ENCODE data around the gene SLC25A40.
"Not testable (repeated sequence)": the region's sequence is repeated elsewhere in the genome, so short reads cannot be mapped to it uniquely, and the experiment has no call there.

The SLC25A40 gene

GRCh38 chr7:87870471-87870870 is 5.7 kb downstream of the SLC25A40 start:
- DNase-seq = no peak

DNA sequence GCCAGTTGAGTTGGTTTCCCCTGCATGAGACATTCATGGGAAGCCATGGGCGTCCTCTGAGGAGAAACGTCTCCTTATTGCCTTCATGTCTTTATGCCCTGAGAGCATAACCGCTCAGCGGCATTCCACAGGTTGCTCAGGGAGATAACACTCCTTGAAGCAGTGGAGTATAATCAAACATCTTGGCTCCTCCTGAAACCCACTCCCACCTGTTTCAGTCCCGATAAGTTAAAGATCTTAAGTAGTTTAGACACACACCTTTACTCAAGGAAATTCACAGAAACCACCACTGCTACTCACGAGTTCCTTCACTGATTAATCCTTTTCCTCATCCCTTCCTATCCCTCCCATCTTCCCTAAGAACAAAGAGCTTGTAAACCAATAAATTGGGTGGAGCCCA is 9.6 kb downstream of the SLC25A40 start:
- DNase-seq = not testable (repeated sequence)

- DNase-seq = no peak
These were observed 10.1 kb downstream of the SLC25A40 start for GRCh38 chr7:87866089-87866488.

DNA sequence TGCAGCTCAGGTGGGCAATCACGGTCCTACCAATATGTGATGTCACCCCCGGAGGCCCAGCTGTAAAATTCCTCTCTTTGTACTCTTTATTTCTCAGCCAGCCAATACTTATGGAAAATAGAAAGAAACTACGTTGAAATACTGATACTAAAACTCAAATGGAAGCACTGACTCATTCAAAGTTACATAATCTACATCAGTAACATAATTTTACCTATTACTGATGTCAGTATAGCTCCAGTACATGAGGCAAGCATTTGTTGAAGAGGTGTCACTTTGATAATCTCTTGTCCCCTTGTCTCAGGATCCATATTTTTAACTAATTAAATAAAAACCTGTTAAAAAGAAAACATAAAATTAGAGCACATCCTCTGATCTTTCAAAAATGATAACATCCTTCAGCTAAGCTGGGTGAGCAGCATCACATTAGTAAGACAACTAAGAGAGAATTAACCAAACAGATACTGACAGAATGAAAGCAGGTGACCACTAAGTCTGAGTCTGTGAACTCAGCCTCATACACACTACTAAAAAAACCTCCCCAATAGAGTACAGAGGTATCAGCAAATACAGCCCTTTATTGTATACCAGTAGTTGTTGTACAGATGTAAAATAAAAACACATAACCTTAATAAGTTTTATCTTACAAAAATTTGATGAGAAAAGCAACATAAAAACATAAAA is 17.6 kb downstream of the SLC25A40 start:
- DNase-seq = peak; percentile 27

- no peak for DNase-seq
These were observed 22.8 kb downstream of the SLC25A40 start for GRCh38 chr7:87853237-87853864.

DNA sequence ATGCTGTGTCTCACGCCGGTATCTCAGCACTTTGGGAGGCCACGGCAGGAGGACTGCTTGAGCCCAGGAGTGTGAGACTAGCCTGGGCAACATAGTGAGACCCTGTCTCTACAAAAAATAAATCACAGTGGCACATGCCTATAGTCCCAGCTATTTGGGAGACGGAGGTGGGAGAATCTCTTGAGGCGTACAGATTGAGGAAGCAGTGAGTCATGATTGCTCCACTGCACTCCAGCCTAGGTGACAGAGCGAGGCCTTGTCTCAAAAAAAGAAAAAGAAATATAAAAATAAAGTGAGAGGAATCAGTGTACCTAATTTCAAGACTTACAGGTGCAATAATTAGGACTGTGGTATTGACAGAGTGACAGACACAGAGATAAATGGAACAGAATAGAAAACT is 23.9 kb downstream of the SLC25A40 start:
- DNase-seq = no peak

DNA sequence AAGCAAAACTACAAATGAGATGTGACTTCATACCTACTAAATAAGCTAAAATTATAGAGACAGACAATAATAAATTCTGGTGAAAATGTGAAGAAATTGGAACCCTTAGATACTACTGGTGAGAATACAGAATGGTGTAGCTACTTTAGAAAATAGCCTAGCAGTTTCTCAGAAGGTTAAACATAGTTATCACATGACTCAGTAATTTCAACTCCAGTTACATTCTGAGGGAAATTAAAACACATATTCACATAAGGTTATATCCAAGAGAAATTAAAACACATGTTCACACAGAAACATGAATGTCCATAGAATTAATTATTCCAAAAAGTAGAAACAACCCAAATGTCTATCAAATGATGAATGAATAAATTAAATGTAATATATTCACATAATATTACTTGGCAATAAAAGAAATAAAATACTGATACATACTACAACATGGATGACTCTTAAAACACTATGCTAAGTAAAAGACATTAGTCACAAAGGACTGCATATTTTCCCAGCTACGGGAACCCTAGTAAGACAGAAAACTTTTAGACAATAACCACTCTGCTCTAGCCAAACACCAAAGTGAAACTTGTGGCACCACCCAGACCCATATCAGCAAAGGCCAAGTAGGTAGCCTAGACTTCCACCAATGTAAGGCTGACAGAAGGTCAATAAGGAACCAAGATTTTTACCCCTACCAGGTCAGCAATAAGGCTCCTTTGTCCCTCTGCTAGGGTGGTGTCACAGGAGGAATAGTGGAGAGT is 25.1 kb downstream of the SLC25A40 start:
- DNase-seq = no peak

GRCh38 chr7:87837597-87837996 is 38.6 kb downstream of the SLC25A40 start:
- DNase-seq = no peak

DNA sequence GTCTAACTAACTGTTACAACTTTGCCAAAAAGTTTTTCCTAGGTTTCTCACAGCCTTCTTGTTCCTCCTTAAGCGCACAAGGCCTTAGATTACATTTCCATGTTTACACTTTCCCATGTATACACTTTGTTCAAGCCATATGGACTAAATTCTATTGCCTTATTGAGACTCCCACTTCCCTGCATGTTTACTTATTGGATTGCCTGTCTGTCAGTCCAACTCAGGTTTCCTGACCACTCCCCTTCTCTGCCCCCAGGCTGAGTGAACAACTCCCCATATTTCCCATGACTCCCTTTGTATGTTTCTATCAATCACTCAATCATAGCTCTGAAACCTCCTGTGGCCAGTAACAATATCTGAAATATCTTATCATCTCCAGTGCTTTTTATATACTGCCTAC is 43.0 kb downstream of the SLC25A40 start:
- DNase-seq = no peak

GRCh38 chr7:87831097-87831496 is 45.1 kb downstream of the SLC25A40 start:
- no peak for DNase-seq

- not testable (repeated sequence) for DNase-seq
These were observed 47.8 kb downstream of the SLC25A40 start for GRCh38 chr7:87828383-87828782.

DNA sequence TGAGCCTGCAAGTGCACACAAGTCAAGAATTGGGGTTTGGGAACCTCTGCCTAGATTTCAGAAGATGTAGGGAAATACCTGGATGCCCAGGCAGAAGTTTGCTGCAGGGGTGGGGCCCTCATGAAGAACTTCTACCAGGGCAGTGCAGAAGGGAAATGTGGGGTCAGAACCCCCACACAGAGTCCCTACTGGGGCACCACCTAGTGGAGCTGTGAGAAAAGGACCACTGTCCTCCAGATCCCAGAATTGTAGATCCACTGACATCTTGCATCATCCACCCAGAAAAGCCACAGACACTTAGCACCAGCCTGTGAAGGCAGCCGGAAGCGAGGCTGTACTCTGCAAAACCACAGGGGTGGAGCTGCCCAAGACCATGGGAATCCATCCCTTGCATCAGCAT is 50.8 kb downstream of the SLC25A40 start:
- DNase-seq = peak; percentile 70

DNA sequence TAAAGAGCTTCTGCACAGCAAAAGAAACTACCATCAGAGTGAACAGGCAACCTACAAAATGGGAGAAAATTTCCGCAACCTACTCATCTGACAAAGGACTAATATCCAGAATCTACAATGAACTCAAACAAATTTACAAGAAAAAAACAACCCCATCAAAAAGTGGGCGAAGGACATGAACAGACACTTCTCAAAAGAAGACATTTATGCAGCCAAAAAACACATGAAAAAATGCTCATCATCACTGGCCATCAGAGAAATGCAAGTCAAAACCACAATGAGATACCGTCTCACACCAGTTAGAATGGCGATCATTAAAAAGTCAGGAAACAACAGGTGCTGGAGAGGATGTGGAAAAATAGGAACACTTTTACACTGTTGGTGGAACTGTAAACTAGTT is 54.1 kb downstream of the SLC25A40 start:
- DNase-seq = not testable (repeated sequence)

GRCh38 chr7:87818336-87818735 is 57.8 kb downstream of the SLC25A40 start:
- DNase-seq = no peak

- peak; percentile 35 for DNase-seq
These were observed 59.8 kb downstream of the SLC25A40 start for GRCh38 chr7:87816389-87816788.

DNA sequence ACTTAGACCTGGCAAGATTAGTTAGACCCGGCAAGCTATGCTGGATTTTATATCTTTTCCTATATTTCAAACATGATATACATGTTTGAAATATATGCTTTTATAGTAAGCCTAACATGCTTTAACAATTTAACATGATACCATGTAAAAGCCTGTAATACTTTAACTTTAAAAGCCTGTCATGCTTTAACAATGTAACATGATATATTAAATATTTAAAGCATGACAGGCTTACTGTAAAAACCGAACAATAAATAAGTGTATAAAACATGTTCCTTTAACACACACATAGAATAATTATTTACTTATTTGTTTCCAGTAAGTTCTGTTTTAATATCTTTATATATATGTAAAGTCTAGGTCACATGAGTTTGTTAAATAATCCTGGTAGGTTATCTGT is 65.4 kb downstream of the SLC25A40 start:
- no peak for DNase-seq

DNA sequence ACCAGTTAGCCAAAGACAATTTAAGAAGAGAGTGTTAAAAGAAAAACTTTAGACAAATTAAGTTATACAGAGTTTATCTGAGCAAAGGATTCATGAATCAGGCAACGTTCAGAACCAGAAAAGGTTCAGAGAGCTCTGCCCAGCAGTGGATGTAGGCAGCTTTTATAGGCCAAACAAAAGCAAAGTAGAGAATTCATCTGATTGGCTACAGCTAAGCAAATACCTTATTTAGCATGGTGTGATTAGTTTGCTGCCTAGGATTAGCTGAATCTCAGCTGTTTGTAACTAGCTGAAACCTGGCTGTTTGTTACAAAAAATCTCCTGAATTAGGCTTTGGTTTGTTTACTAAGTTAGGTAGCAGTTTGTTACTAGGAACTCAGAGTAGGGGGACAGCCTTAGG is 66.0 kb downstream of the SLC25A40 start:
- DNase-seq = no peak

DNA sequence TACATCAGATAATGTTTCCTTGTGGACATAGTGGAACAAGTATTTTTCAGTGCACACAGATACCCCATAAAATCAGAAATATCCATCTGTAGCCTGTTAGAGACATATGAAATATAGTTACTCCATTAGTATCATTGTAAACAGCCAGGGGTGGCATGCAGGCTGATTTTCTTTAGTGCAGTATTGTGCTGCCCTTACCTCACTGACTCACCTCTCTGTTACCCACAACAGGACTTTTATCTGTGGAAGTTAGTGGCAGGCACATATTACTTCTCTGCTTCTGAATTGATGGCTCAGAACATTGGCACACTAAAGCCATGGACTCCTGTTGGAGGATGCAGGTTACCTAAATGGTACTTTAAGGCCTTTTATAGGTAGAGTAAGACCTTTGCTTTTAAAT is 70.0 kb downstream of the SLC25A40 start:
- no peak for DNase-seq

- DNase-seq = peak; percentile 36
These were observed 78.3 kb downstream of the SLC25A40 start for GRCh38 chr7:87797798-87798403.

- no peak for DNase-seq
These were observed 78.8 kb downstream of the SLC25A40 start for GRCh38 chr7:87797395-87797794.

DNA sequence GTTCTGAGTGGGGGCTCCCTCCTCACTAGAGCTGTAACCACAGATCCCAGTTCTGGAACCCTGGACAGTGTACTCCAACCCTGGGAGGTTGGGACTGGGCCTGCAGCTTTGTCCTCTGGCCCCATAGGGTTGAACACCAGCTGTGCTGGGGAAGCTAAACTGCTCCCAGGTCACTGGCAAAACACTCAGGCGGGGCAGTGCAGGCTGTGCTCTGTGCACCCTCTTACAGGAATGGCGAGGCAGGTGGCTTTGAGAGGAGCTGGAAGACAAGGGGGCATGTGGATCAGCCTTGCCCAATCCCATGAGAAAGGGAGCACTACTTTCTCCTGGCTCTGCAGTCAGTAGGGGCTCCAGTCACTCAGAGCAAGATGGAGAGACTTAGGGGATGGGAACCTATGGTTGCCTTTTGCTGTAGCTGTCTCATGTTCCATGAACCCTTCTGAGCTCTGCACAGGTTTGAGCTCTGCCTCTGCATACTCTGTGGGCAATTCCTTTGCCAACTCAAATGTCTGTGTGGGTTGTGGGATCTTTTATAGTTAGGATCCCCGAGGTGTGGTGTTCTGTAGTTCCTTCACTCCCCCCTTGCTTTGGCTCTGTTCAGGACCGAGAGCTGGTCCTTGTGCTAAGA is 90.7 kb downstream of the SLC25A40 start:
- DNase-seq = no peak

GRCh38 chr7:87784424-87784823 is 91.7 kb downstream of the SLC25A40 start:
- DNase-seq = no peak

Data from GF-D8 (cell line).